Glutamatergic neuron (in vitro differentiated cells): Measurements from ENCODE around the gene CLASP2. TPM values are rescaled to one million over a fixed set of nuclear protein-coding genes. Genes with fewer than 3 reads are reported as not detected.
A peak's percentile ranks its signal among the peaks of the same experiment; 100 is the strongest.
"Not testable (repeated sequence)": the region's sequence is repeated elsewhere in the genome, so short reads cannot be mapped to it uniquely, and the experiment has no call there.

Source experiments
- DNase-seq: peaks from one replicate; pipeline ENCODE4 v3.0.0; 2022
- H3K27ac Mint-ChIP-seq: one replicate; pipeline ENCODE4 v1.8.0; 2020; ENCODE audit warnings: mild to moderate bottlenecking, mixed read lengths, inconsistent platforms; ENCODE audit not compliant: unreplicated experiment
- H3K27me3 Mint-ChIP-seq: one replicate; pipeline ENCODE4 v1.8.0; 2020; ENCODE audit warnings: mild to moderate bottlenecking, moderate library complexity, mixed read lengths, inconsistent platforms; ENCODE audit not compliant: unreplicated experiment
- H3K36me3 Mint-ChIP-seq: one replicate; pipeline ENCODE4 v1.8.0; 2020; ENCODE audit warnings: mild to moderate bottlenecking, mixed read lengths, inconsistent platforms; ENCODE audit not compliant: unreplicated experiment
- H3K4me1 Mint-ChIP-seq: one replicate; pipeline ENCODE4 v1.8.0; 2020; ENCODE audit warnings: mild to moderate bottlenecking, low read depth, mixed read lengths, inconsistent platforms; ENCODE audit not compliant: unreplicated experiment
- H3K4me3 Mint-ChIP-seq: one replicate; pipeline ENCODE4 v1.8.0; 2020; ENCODE audit warnings: mild to moderate bottlenecking, mixed read lengths, inconsistent platforms; ENCODE audit not compliant: unreplicated experiment
- H3K9me3 Mint-ChIP-seq: one replicate; pipeline ENCODE4 v1.8.0; 2020; ENCODE audit warnings: mild to moderate bottlenecking, moderate library complexity, mixed read lengths, inconsistent platforms; ENCODE audit not compliant: unreplicated experiment
- CTCF ChIP-seq: fragments of 200-600 bp; sonication (generic); IDR thresholded peaks from one replicate; pipeline ENCODE4 v1.5.0; 2021; ENCODE audit not compliant: partially characterized antibody, unreplicated experiment
- total RNA-seq: library from RNA; stranded (reverse); fragmentation: NEBNext Ultra II Directional; extraction: Animal tissue kit (Norgen Biotek cat#: 25700); gene quantifications from one replicate; pipeline ENCODE4 v1.2.1, GENCODE V29; 2021; ENCODE audit not compliant: unreplicated experiment

The CLASP2 gene
- total RNA-seq, 1 donor from 2014 or later: 384 TPM

- H3K36me3 Mint-ChIP-seq: no peaks in the 10 kb centered on the region
- H3K27me3 Mint-ChIP-seq: no peaks in the 10 kb centered on the region
- H3K27ac Mint-ChIP-seq: no peak overlapping the region
- no peak for TF ChIP-seq CTCF
- H3K4me3 Mint-ChIP-seq: no peak overlapping the region
- no peaks in the 10 kb centered on the region for H3K9me3 Mint-ChIP-seq
- H3K4me1 Mint-ChIP-seq: peaks cover 11% of the 10 kb centered on the region
- DNase-seq: no peak
Measured at GRCh38 chr3:33652736-33653135, 65.3 kb downstream of the CLASP2 start.

DNA sequence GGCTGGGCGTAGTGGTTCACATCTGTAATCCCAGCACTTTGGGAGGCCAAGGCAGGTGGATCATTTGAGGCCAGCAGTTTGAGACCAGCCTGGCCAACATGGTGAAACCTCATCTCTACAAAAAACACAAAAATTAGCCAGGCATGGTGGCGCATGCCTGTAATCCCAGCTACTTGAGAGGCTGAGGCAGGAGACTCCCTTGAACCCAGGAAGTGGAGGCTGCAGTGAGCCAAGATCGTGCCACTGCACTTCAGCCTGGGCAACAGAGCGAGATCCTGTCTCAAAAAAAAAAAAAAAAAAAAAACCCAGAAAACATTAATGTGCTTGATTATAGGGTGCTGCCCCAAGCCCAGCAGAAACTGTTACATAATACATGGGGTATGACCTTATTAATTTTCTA, 67.0 kb downstream of the CLASP2 start:
- not testable (repeated sequence) for DNase-seq, H3K27ac Mint-ChIP-seq, H3K4me1 Mint-ChIP-seq, H3K4me3 Mint-ChIP-seq, H3K27me3 Mint-ChIP-seq, H3K9me3 Mint-ChIP-seq, H3K36me3 Mint-ChIP-seq

DNA sequence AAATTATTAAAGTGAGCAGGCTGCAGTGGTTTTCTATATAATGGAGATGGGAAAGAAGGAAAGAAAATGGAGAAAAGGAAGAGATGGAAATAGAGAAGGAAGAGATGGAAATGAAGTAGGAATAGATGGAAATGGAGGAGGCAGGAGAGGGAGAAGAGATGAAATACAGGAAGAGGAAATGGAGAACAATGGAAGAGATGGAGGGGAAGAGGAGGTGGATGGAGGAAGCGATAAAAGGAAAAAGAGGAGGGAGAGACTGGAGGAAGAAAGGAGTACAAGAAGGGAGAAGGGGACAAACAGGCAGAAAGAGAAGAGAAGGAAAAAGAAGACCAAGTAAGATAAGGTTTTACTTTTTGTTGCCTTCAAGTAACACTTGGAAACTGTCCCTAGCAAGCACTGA, 67.6 kb downstream of the CLASP2 start:
- H3K27ac Mint-ChIP-seq: peak overlapping the region; percentile 28
- TF ChIP-seq CTCF: no peak
- H3K9me3 Mint-ChIP-seq: peaks cover 4% of the 10 kb centered on the region
- no peak for DNase-seq
- peaks cover 12% of the 10 kb centered on the region for H3K4me1 Mint-ChIP-seq
- H3K27me3 Mint-ChIP-seq: peaks cover 3% of the 10 kb centered on the region
- H3K4me3 Mint-ChIP-seq: no peak overlapping the region
- no peaks in the 10 kb centered on the region for H3K36me3 Mint-ChIP-seq

- H3K9me3 Mint-ChIP-seq: peaks cover 7% of the 10 kb centered on the region
- no peak for TF ChIP-seq CTCF
- DNase-seq: no peak
- no peak overlapping the region for H3K4me3 Mint-ChIP-seq
- peaks cover 10% of the 10 kb centered on the region for H3K4me1 Mint-ChIP-seq
- peaks cover 6% of the 10 kb centered on the region for H3K27me3 Mint-ChIP-seq
- peak overlapping the region; percentile 10 for H3K27ac Mint-ChIP-seq
- no peaks in the 10 kb centered on the region for H3K36me3 Mint-ChIP-seq
Measured at GRCh38 chr3:33648793-33649192, 69.3 kb downstream of the CLASP2 start.

DNA sequence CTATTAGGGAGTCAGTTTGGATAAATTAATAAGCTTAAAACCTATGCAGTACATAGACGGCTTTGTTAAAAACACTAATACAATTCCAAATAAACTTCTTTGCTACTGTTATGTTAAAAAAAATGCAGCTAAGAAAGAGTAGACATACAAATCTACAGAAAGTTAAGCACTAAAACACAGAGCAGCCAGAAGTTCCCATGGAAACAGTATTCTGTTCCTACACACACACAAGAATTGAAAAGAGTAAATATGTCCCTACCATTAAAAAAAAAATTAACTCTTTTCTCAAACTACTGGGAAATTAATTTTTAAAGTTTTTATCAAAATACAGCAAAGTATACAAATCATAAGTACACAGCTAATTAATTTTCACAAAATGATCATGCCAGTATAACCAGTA, 71.6 kb downstream of the CLASP2 start:
- Mint-ChIP-seq H3K4me1 (peaks cover 3% of the 10 kb centered on the region), H3K27ac (no peak overlapping the region), H3K4me3 (no peak overlapping the region), H3K36me3 (no peaks in the 10 kb centered on the region), H3K9me3 (peaks cover 7% of the 10 kb centered on the region), H3K27me3 (peaks cover 6% of the 10 kb centered on the region)
- DNase-seq: no peak
- TF ChIP-seq CTCF: no peak
